ENCODE data around the gene CNOT11. TPM values are rescaled to one million over a fixed set of nuclear protein-coding genes. Genes with fewer than 3 reads are reported as not detected.
A peak's percentile ranks its signal among the peaks of the same experiment; 100 is the strongest.

The CNOT11 gene
- total and polyA plus RNA-seq, 2 of the 13 experiments (the other 11 are each of a cell fraction or from before 2014, with no cell fraction given), result 114 to 209 TPM

GRCh38 chr2:101234169-101234938 is 18.3 kb upstream of the CNOT11 start (continued):
- TF ChIP-seq ZHX2 (IDR thresholded peaks at IDR 0.05; ENCODE audit: low read depth), result no peak; the same call in 1 of the 2 replicates
- no peak for TF ChIP-seq ZHX2 (CRISPR knock-in tag; IDR thresholded peaks at IDR 0.05; ENCODE audit: borderline replicate concordance)
- no peak for TF ChIP-seq ZNF629 (CRISPR knock-in tag; conservative IDR thresholded peaks at IDR 0.05)
- TF ChIP-seq KAT2B (IDR thresholded peaks at IDR 0.05; ENCODE audit: borderline replicate concordance, low read depth, low read length), result no peak
- no peak for TF ChIP-seq ZNF446 (CRISPR knock-in tag; IDR thresholded peaks at IDR 0.05)
- 0 out of 2 replicates have a peak, but pooled peaks have one; percentile 29 for TF ChIP-seq FOXO1 (CRISPR knock-in tag; IDR thresholded peaks at IDR 0.05)
- TF ChIP-seq MXI1 (IDR thresholded peaks at IDR 0.05; ENCODE audit: borderline replicate concordance, low read depth, low read length), result no peak
- TF ChIP-seq ZNF33A (CRISPR knock-in tag; IDR thresholded peaks at IDR 0.05; ENCODE audit: borderline replicate concordance), result no peak; the same call in 1 of the 2 replicates
- no peak for TF ChIP-seq FOXM1 (CRISPR knock-in tag; IDR thresholded peaks at IDR 0.05)
- TF ChIP-seq ZSCAN25 (CRISPR knock-in tag; IDR thresholded peaks at IDR 0.05), result no peak
- no peak for TF ChIP-seq ZBTB2 (CRISPR knock-in tag; IDR thresholded peaks at IDR 0.05; ENCODE audit: low read depth)
- peak; percentile 78 for TF ChIP-seq POGZ (CRISPR knock-in tag; IDR thresholded peaks at IDR 0.05)
- TF ChIP-seq SKIL (CRISPR knock-in tag; IDR thresholded peaks at IDR 0.05; ENCODE audit: borderline replicate concordance), result no peak
- TF ChIP-seq MYPOP (CRISPR knock-in tag; IDR thresholded peaks at IDR 0.05), result no peak
- TF ChIP-seq ZNF574 (CRISPR knock-in tag; IDR thresholded peaks at IDR 0.05), result no peak

All from HepG2 (cell line).